Peyer's patch (tissue), 4 donors: ENCODE measurements around the gene RHBDL1. TPM values are rescaled to one million over a fixed set of nuclear protein-coding genes. Genes with fewer than 3 reads are reported as not detected.
A peak's percentile ranks its signal among the peaks of the same experiment; 100 is the strongest.

Experiments
- DNase-seq, 3 donors: peaks; one replicate each; pipeline ENCODE4 v3.0.0-alpha.2; 2017 to 2019
- H3K27ac ChIP-seq, 4 donors: fragments of 200-600 bp; sonication (generic); one replicate each; pipeline ENCODE4 v1.5.1; 2016 to 2019
- H3K27me3 ChIP-seq, 2 donors: fragments of 200-600 bp; sonication (generic); one replicate each; pipeline ENCODE4 v1.5.1; 2019
- H3K36me3 ChIP-seq, 3 donors: fragments of 200-600 bp; sonication (generic); one replicate each; pipeline ENCODE4 v1.5.1; 2016 to 2019
- H3K4me1 ChIP-seq, 4 donors: fragments of 200-600 bp; sonication (generic); one replicate each; pipeline ENCODE4 v1.5.1; 2016 to 2019
- H3K4me3 ChIP-seq, 4 donors: fragments of 200-600 bp; sonication (generic); 1 replicate in 3 of 4; 2 replicates in 1 of 4; pipeline ENCODE4 v1.5.1; 2016 to 2019; ENCODE audit warnings: mild to moderate bottlenecking in 1 of 4
- H3K9me3 ChIP-seq, 4 donors: fragments of 200-600 bp; sonication (generic); one replicate each; pipeline ENCODE4 v1.5.1; 2016 to 2019; ENCODE audit warnings: mild to moderate bottlenecking in 1 of 4
- POLR2A ChIP-seq, 2 donors: fragments of 450-650 bp; IDR thresholded peaks; one replicate each; pipeline ENCODE4 v1.5.1; 2017; ENCODE audit warnings: antibody characterized with exemption in 2 of 2, mild to moderate bottlenecking in 2 of 2, moderate library complexity in 2 of 2
- total RNA-seq, 4 donors: library from RNA; depleted of rRNA; stranded (reverse); fragments of >200 nt; gene quantifications; one replicate each; pipeline ENCODE4 v1.1.0, GENCODE V29; 2016
- TF ChIP-seq, protein P1 (sequence below), 6 experiments: fragments of 450-650 bp in 4 of 6; fragments of 200-600 bp in 2 of 6; sonication (generic) in 1 of 6; IDR thresholded peaks; one replicate each; pipeline ENCODE4 v1.5.1; 2017 to 2019; ENCODE audit warnings: antibody characterized with exemption in 6 of 6, mild to moderate bottlenecking in 3 of 6, moderate library complexity in 1 of 6

Gene RHBDL1
- total RNA-seq, 4 donors from 2014 or later: 4.1 to 13.6 (median 9.9) TPM

GRCh38 chr16:648781-649589 is 26.5 kb upstream of the RHBDL1 start, which contains the start of gene WDR90:
Gene WDR90 (plus strand): TSS chr16:649365. CDS start chr16:649417, 52 bp downstream.
- TF ChIP-seq, protein P1, sequence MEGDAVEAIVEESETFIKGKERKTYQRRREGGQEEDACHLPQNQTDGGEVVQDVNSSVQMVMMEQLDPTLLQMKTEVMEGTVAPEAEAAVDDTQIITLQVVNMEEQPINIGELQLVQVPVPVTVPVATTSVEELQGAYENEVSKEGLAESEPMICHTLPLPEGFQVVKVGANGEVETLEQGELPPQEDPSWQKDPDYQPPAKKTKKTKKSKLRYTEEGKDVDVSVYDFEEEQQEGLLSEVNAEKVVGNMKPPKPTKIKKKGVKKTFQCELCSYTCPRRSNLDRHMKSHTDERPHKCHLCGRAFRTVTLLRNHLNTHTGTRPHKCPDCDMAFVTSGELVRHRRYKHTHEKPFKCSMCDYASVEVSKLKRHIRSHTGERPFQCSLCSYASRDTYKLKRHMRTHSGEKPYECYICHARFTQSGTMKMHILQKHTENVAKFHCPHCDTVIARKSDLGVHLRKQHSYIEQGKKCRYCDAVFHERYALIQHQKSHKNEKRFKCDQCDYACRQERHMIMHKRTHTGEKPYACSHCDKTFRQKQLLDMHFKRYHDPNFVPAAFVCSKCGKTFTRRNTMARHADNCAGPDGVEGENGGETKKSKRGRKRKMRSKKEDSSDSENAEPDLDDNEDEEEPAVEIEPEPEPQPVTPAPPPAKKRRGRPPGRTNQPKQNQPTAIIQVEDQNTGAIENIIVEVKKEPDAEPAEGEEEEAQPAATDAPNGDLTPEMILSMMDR (IDR thresholded peaks at IDR 0.05): no peak
- TF ChIP-seq POLR2A (IDR thresholded peaks at IDR 0.05): peak; percentile 57 to 83
- Histone ChIP-seq H3K9me3 (no peaks in the 10 kb centered on the region), H3K36me3 (peaks cover 0 to 6% (median 0%) of the 10 kb centered on the region in 3 donors), H3K4me3 (peak within 1 kb of the TSS; percentile 65 to 80 (median 76)), H3K27me3 (no peaks in the 10 kb centered on the region), H3K27ac (peak within 1 kb of the TSS; percentile 90 to 98 (median 95)), H3K4me1 (peaks cover 0 to 60% (median 17%) of the 10 kb centered on the region in 4 donors)
- peak; percentile 92 to 98 (median 97) for DNase-seq

GRCh38 chr16:649631-650030 is 25.8 kb upstream of the RHBDL1 start:
- H3K9me3 ChIP-seq: no peaks in the 10 kb centered on the region
- peaks cover 0 to 53% (median 17%) of the 10 kb centered on the region in 4 donors for H3K4me1 ChIP-seq
- no peak for TF ChIP-seq POLR2A (IDR thresholded peaks at IDR 0.05)
- TF ChIP-seq, protein P1 (IDR thresholded peaks at IDR 0.05): no peak
- H3K27me3 ChIP-seq: no peaks in the 10 kb centered on the region
- H3K27ac ChIP-seq: peak overlapping the region in 3 of 4 donors; percentile 90 to 95 (median 95)
- H3K4me3 ChIP-seq: peak overlapping the region; percentile 65 to 80 (median 76)
- DNase-seq: no peak
- peaks cover 0 to 6% (median 0%) of the 10 kb centered on the region in 3 donors for H3K36me3 ChIP-seq

GRCh38 chr16:651844-652243 is 23.6 kb upstream of the RHBDL1 start:
- Histone ChIP-seq H3K27ac (no peak overlapping the region), H3K4me3 (no peak overlapping the region), H3K27me3 (no peaks in the 10 kb centered on the region), H3K4me1 (peaks cover 0 to 33% (median 17%) of the 10 kb centered on the region in 4 donors), H3K36me3 (peaks cover 0 to 6% (median 0%) of the 10 kb centered on the region in 3 donors), H3K9me3 (no peaks in the 10 kb centered on the region)
- no peak for DNase-seq
- TF ChIP-seq, protein P1 (IDR thresholded peaks at IDR 0.05): no peak
- no peak for TF ChIP-seq POLR2A (IDR thresholded peaks at IDR 0.05)

DNA sequence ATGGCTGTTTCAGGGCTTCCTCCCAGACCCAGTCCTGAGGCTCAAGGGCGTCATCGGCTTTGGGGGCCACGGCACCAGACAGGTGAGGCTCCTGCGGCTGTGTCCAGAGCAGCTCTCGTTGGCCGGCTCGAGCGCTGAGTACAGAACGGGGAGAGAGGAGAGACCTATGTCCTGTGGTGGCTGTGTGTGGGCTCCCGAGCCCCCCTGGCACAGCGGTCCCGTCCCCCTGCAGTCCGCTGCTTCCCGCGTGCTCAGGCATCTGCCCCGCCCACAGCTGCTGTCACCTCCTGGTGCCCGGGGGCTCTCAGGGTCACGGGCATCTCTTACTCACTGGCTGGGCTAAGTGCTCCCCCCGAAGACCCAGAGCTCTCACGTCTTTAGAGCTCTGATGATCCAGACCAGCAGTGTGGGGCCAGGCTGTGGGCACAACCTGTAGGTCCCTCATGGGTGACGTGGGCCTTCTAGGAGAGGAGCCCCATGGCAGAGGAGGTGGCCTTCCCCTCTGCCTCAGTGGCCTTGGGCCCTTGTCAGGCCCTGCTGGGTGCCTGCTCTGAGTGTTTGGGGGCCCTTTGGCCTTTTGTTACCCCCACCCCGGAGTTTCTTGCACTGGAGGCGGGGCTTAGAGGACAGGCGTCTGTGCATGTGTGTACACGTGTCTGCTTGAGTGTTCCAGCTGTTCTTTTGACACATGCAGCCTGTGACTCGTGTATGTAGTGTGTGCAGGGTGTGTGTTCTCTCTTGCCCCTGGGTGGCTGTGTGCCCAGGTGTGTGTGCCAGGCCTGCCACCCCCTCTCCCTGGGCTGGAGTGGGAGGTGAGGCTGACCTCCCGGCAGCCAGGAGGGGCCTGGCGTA is 22.8 kb upstream of the RHBDL1 start:
- H3K4me3 ChIP-seq: no peak overlapping the region
- no peak for DNase-seq
- H3K9me3 ChIP-seq: no peaks in the 10 kb centered on the region
- H3K27me3 ChIP-seq: no peaks in the 10 kb centered on the region
- H3K36me3 ChIP-seq: peaks cover 0 to 10% (median 0%) of the 10 kb centered on the region in 3 donors
- peaks cover 0 to 25% (median 12%) of the 10 kb centered on the region in 4 donors for H3K4me1 ChIP-seq
- TF ChIP-seq POLR2A (IDR thresholded peaks at IDR 0.05): no peak
- TF ChIP-seq, protein P1 (IDR thresholded peaks at IDR 0.05): no peak
- H3K27ac ChIP-seq: no peak overlapping the region

- Histone ChIP-seq H3K36me3 (peaks cover 0 to 17% (median 0%) of the 10 kb centered on the region in 3 donors), H3K4me3 (no peak overlapping the region), H3K27me3 (no peaks in the 10 kb centered on the region), H3K9me3 (no peaks in the 10 kb centered on the region), H3K4me1 (peaks cover 0 to 16% (median 5%) of the 10 kb centered on the region in 4 donors), H3K27ac (no peak overlapping the region)
- TF ChIP-seq, protein P1 (IDR thresholded peaks at IDR 0.05): no peak
- no peak for TF ChIP-seq POLR2A (IDR thresholded peaks at IDR 0.05)
- no peak for DNase-seq
Observed at GRCh38 chr16:654034-654433, 21.4 kb upstream of the RHBDL1 start.
